Hepatocyte (in vitro differentiated cells): Measurements from ENCODE around the gene ERC2.

Experiments
- CTCF ChIP-seq: fragments of 200-600 bp; sonication (generic); IDR thresholded peaks from 2 replicates; pipeline ENCODE4 v1.5.1; 2016; ENCODE audit warnings: antibody characterized with exemption, mild to moderate bottlenecking; ENCODE audit not compliant: poor library complexity
- EZH2 ChIP-seq: fragments of 200-600 bp; sonication (generic); IDR thresholded peaks from 2 replicates; pipeline ENCODE4 v1.6.1; 2016; ENCODE audit warnings: antibody characterized with exemption, mild to moderate bottlenecking, borderline replicate concordance

- no peak for TF ChIP-seq CTCF
- TF ChIP-seq EZH2: no peak
These were observed 185.9 kb downstream of the ERC2 start for GRCh38 chr3:56282341-56282740.
